ENCODE data around the gene PPT1.
"Not testable (repeated sequence)": the region's sequence is repeated elsewhere in the genome, so short reads cannot be mapped to it uniquely, and the experiment has no call there.

Gene PPT1

DNA sequence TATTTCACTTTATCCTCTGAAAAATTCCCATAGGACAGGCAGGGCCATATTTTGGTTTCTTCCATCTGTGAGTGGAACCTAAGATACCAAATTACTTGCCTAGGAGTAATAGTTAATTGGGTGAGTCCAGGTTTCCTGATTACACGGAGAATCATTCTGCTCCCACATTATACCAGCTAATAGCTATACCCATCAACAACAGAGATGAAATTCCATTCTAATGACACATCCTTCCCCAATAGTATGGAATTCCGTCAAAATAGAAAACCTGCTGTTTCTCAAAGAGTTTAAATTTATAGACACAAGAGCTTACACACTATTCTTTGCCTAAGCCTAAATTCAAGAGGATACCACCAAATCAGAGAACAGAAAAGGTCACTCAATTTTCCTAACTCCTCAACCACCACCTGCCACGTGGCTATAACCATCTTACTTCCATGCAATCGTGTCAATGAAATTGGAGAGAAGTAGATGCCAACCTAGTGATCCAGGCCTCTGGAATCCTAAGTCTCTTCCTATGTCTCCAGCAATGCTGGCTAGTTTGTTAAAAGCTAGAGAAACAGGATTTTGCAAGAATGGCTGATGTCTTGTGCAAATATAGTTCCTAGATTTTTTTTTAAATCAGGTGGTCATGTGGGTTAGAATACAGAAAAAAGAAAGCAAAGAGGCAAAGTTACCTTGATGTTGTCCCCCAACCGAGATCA is 6.2 kb downstream of the PPT1 start:
- Histone ChIP-seq H3K4me3 (ENCODE audit: low read length) (no peak overlapping the region), H4K20me1 (ENCODE audit: insufficient read depth, low read length) (no peaks in the 10 kb centered on the region), H3K27ac (ENCODE audit: low read length) (no peak overlapping the region), H2AFZ (ENCODE audit: low read length) (no peak overlapping the region), H3K79me2 (ENCODE audit: low read length) (peaks cover 29% of the 10 kb centered on the region), H3K9me3 (replicated peaks; ENCODE audit: insufficient read depth, low read length) (no peaks in the 10 kb centered on the region), H3K36me3 (replicated peaks; ENCODE audit: insufficient read depth, low read length) (no peaks in the 10 kb centered on the region), H3K27me3 (replicated peaks; ENCODE audit: insufficient read depth, low read length) (no peaks in the 10 kb centered on the region), H3K9ac (ENCODE audit: low read length) (no peak overlapping the region), H3F3A (ENCODE audit: insufficient read depth, low read length) (no peaks in the 10 kb centered on the region), H3K9me2 (replicated peaks; ENCODE audit: insufficient read depth, low read length) (no peaks in the 10 kb centered on the region), H3K4me2 (ENCODE audit: low read depth, low read length) (no peak overlapping the region), H3K4me1 (ENCODE audit: low read length) (no peaks in the 10 kb centered on the region)
- TF ChIP-seq EZH2 (optimal IDR thresholded peaks at IDR 0.05; ENCODE audit: low read depth, low read length) (no peak), CTCF (IDR thresholded peaks at IDR 0.05; ENCODE audit: low read length) (no peak)
- DNase-seq = no peak

GRCh38 chr1:40084750-40085149 is 12.3 kb downstream of the PPT1 start:
- not testable (repeated sequence) for H3K9me3 ChIP-seq (replicated peaks; ENCODE audit: insufficient read depth, low read length)

DNA sequence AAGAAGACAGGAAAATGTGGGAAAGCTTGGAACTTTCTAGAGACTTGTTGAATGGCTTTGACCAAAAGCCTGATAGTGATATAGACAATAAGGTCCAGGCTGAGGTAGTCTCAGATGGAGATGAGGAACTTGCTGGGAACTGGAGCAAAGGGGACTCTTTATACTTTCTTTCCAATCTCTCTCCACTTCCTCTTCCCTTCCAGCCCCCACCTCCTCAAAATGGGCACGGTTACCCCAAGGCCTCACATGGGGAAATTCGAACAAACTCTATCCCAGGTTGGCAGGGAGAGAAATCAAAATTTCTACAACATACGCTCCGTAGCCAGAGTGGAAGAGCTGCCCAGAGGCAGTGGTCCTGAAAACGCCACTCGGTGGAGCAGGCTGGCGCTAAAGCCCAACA is 15.2 kb downstream of the PPT1 start:
- no peaks in the 10 kb centered on the region for H4K20me1 ChIP-seq (ENCODE audit: insufficient read depth, low read length)
- H2AFZ ChIP-seq (ENCODE audit: low read length) = no peak overlapping the region
- H3K9ac ChIP-seq (ENCODE audit: low read length) = no peak overlapping the region
- no peaks in the 10 kb centered on the region for H3K27me3 ChIP-seq (replicated peaks; ENCODE audit: insufficient read depth, low read length)
- no peak overlapping the region for H3K27ac ChIP-seq (ENCODE audit: low read length)
- H3K79me2 ChIP-seq (ENCODE audit: low read length) = no peaks in the 10 kb centered on the region
- H3K4me3 ChIP-seq (ENCODE audit: low read length) = no peak overlapping the region
- H3F3A ChIP-seq (ENCODE audit: insufficient read depth, low read length) = no peaks in the 10 kb centered on the region
- no peak for DNase-seq
- H3K9me2 ChIP-seq (replicated peaks; ENCODE audit: insufficient read depth, low read length) = no peaks in the 10 kb centered on the region
- TF ChIP-seq CTCF (IDR thresholded peaks at IDR 0.05; ENCODE audit: low read length) (no peak), EZH2phosphoT487 (IDR thresholded peaks at IDR 0.05; ENCODE audit: low read length) (no peak), EZH2 (optimal IDR thresholded peaks at IDR 0.05; ENCODE audit: low read depth, low read length) (no peak)
- peaks cover 3% of the 10 kb centered on the region; the same call in 1 of the 2 replicates for H3K36me3 ChIP-seq (replicated peaks; ENCODE audit: insufficient read depth, low read length)
- no peaks in the 10 kb centered on the region for H3K4me1 ChIP-seq (ENCODE audit: low read length)
- H3K4me2 ChIP-seq (ENCODE audit: low read depth, low read length) = no peak overlapping the region
- no peaks in the 10 kb centered on the region for H3K9me3 ChIP-seq (replicated peaks; ENCODE audit: insufficient read depth, low read length)

More at GRCh38 chr1:40084750-40085149, 12.3 kb downstream of the PPT1 start:
- peak; percentile 48 for DNase-seq
- not testable (repeated sequence) for H3K27me3 ChIP-seq (replicated peaks; ENCODE audit: insufficient read depth, low read length); H3F3A ChIP-seq (ENCODE audit: insufficient read depth, low read length); H3K79me2 ChIP-seq (ENCODE audit: low read length); H3K36me3 ChIP-seq (replicated peaks; ENCODE audit: insufficient read depth, low read length); H3K4me1 ChIP-seq (ENCODE audit: low read length); H3K9me2 ChIP-seq (replicated peaks; ENCODE audit: insufficient read depth, low read length); H3K4me2 ChIP-seq (ENCODE audit: low read depth, low read length); H3K9ac ChIP-seq (ENCODE audit: low read length); H3K4me3 ChIP-seq (ENCODE audit: low read length); H3K27ac ChIP-seq (ENCODE audit: low read length); H4K20me1 ChIP-seq (ENCODE audit: insufficient read depth, low read length); H2AFZ ChIP-seq (ENCODE audit: low read length)
- peak; percentile 64 for TF ChIP-seq CTCF (IDR thresholded peaks at IDR 0.05; ENCODE audit: low read length)
